ENCODE measurements around the gene ZNF146.
"Not testable (repeated sequence)": the region's sequence is repeated elsewhere in the genome, so short reads cannot be mapped to it uniquely, and the experiment has no call there.

Gene ZNF146

DNA sequence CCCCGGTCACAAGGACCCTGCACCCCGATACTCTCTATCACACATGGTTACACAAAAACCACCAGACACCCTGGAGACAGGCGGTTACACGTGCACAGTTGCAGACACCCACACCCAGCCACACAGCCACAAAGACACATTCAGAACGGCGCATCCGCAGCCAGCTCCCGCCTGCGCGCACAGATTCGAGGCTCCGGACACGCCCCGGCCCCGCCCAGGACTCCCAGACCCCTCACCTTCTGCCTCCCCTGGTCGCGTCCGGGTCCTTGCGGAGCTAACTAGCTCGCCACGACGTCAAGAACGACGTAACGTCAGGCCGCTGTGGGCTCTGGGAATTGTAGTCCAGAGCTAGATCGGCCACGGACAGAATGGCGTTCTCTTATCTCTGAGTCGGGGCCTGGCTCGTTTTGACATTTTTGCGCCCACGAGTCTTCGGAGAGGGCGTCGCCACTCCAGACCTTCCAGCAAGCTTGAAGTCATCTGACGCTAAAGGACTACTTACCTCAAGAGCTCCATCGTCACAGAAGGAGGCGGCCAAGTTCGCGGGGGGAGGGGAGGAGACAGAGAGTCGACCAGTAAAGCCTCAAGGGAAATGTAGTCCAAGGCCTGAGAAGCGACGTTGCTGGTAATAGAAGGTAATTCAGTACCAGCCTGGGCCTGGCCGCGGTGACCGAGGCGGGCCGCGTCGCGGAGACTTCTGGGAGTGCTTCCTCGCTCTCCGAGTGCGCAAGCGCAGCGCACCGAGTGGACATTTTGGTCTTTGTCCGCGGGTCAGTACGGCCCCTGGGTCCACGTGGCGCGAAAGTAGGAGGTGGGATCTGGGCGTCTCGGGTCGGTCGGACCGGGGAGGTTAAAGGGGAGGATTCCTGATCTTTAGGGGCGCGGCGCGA lies at the start of gene ZNF146, which contains the start of gene ZNF565:
Gene ZNF146, plus strand, starts transcription at position 721 of the 890 bp plus-strand sequence. CDS start 21,335 bp downstream, outside the sequence.
Gene ZNF565, minus strand, starts transcription at position 280 of the 890 bp plus-strand sequence. CDS start 12,680 bp downstream, outside the sequence.
- TF ChIP-seq CTCF (IDR thresholded peaks at IDR 0.05; ENCODE audit: insufficient read depth, low read depth, low read length, missing control alignments), result no peak
- peak; percentile 99 for DNase-seq (ENCODE audit: low read depth)
- H3K4me3 ChIP-seq (ENCODE audit: low read depth, low read length), result peak within 1 kb of the TSS; percentile 70

GRCh38 chr19:36169084-36169760 lies 45.7 kb upstream of the ZNF146 start:
- no peak overlapping the region for H3K4me3 ChIP-seq (ENCODE audit: low read depth, low read length)
- no peak for DNase-seq (ENCODE audit: low read depth)
- TF ChIP-seq CTCF (IDR thresholded peaks at IDR 0.05; ENCODE audit: insufficient read depth, low read depth, low read length, missing control alignments), result no peak

- no peak for TF ChIP-seq CTCF (IDR thresholded peaks at IDR 0.05; ENCODE audit: insufficient read depth, low read depth, low read length, missing control alignments)
- DNase-seq (ENCODE audit: low read depth), result no peak
- H3K4me3 ChIP-seq (ENCODE audit: low read depth, low read length), result no peak overlapping the region
Observed at GRCh38 chr19:36172852-36173251, 42.1 kb upstream of the ZNF146 start.

- H3K4me3 ChIP-seq (ENCODE audit: low read depth, low read length); DNase-seq (ENCODE audit: low read depth): not testable (repeated sequence)
Observed at GRCh38 chr19:36173846-36174245, 41.1 kb upstream of the ZNF146 start.

GRCh38 chr19:36179077-36179476 lies 35.8 kb upstream of the ZNF146 start:
- DNase-seq (ENCODE audit: low read depth); H3K4me3 ChIP-seq (ENCODE audit: low read depth, low read length): not testable (repeated sequence)

DNA sequence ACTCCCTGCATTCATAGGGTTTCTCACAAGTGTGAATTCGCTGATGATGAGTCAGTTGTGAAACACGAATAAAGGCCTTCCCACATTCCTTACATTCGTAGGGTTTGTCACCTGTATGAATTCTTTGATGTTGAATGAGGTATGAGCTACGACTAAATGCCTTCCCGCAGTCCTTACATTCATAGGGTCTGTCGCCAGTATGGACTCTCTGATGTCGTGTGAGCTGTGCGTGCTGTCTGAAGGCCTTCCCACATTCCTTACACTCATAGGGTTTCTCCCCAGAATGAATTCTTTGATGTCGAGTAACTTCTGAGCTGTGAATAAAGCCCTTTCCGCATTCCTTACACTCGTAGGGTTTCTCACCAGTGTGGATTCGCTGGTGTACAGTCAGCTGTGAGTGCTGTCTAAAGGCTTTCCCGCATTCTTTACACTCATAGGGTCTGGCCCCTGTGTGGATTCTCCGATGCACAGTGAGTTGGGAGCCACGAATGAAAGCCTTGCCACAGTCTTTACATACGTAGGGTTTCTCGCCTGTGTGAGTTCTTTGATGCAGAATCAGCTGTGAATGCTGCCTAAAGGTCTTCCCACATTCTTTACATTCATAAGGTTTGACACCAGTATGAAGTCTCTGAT lies 32.2 kb upstream of the ZNF146 start:
- DNase-seq (ENCODE audit: low read depth), result no peak
- no peak for TF ChIP-seq CTCF (IDR thresholded peaks at IDR 0.05; ENCODE audit: insufficient read depth, low read depth, low read length, missing control alignments)
- no peak overlapping the region for H3K4me3 ChIP-seq (ENCODE audit: low read depth, low read length)

GRCh38 chr19:36183245-36183628 lies 31.7 kb upstream of the ZNF146 start:
- no peak for TF ChIP-seq CTCF (IDR thresholded peaks at IDR 0.05; ENCODE audit: insufficient read depth, low read depth, low read length, missing control alignments)
- no peak for DNase-seq (ENCODE audit: low read depth)
- H3K4me3 ChIP-seq (ENCODE audit: low read depth, low read length), result no peak overlapping the region

GRCh38 chr19:36186722-36187121 lies 28.2 kb upstream of the ZNF146 start:
- DNase-seq (ENCODE audit: low read depth); H3K4me3 ChIP-seq (ENCODE audit: low read depth, low read length): not testable (repeated sequence)
